ENCODE measurements around the gene LBP. TPM values are rescaled to one million over a fixed set of nuclear protein-coding genes. Genes with fewer than 3 reads are reported as not detected.

Gene LBP
- total RNA-seq, 1 experiment from 2014 or later, result 0.37 TPM

GRCh38 chr20:38316341-38316740, 29.9 kb upstream of the LBP start:
- POLR2A ChIA-PET, result no interaction called here
- no peaks in the 10 kb centered on the region for H3K4me1 Mint-ChIP-seq
- no peaks in the 10 kb centered on the region for H3K9me3 Mint-ChIP-seq
- H3K4me3 Mint-ChIP-seq, result no peak overlapping the region
- DNase-seq (ENCODE audit: low spot score) (no peak), ATAC-seq (no peak)
- no peaks in the 10 kb centered on the region for H3K36me3 Mint-ChIP-seq
- H3K27ac Mint-ChIP-seq, result no peak overlapping the region
- peaks cover 4% of the 10 kb centered on the region for H3K27me3 Mint-ChIP-seq (ENCODE audit: low read depth)
- CTCF ChIA-PET, result interaction anchor here (1.0 to 4.7 kb wide), 3 partner anchors 12 to 95 kb away, joined by 3 to 14 read pairs (median 4); no protein-coding TSS in a partner anchor
- TF ChIP-seq ZSCAN18 (CRISPR knock-in tag; IDR thresholded peaks at IDR 0.05) (no peak), ZNF671 (CRISPR knock-in tag; IDR thresholded peaks at IDR 0.05) (no peak), GRHL2 (CRISPR knock-in tag; IDR thresholded peaks at IDR 0.05; ENCODE audit: insufficient replicate concordance, severe bottlenecking) (no peak), ZNF532 (CRISPR knock-in tag; IDR thresholded peaks at IDR 0.05; ENCODE audit: borderline replicate concordance) (no peak), KAT7 (CRISPR knock-in tag; IDR thresholded peaks at IDR 0.05; ENCODE audit: borderline replicate concordance) (no peak), ZBTB21 (CRISPR knock-in tag; IDR thresholded peaks at IDR 0.05; ENCODE audit: borderline replicate concordance) (no peak), CTCF (IDR thresholded peaks at IDR 0.05) (no peak), MLX (CRISPR knock-in tag; IDR thresholded peaks at IDR 0.05) (no peak), SMAD4 (CRISPR knock-in tag; IDR thresholded peaks at IDR 0.05) (no peak)

GRCh38 chr20:38317422-38317821, 28.9 kb upstream of the LBP start:
- Mint-ChIP-seq H3K36me3 (no peaks in the 10 kb centered on the region), H3K27me3 (ENCODE audit: low read depth) (peaks cover 2% of the 10 kb centered on the region), H3K4me3 (no peak overlapping the region), H3K4me1 (no peaks in the 10 kb centered on the region), H3K27ac (no peak overlapping the region), H3K9me3 (no peaks in the 10 kb centered on the region)
- no peak for TF ChIP-seq ZNF425 (CRISPR knock-in tag; conservative IDR thresholded peaks at IDR 0.05)
- no peak for TF ChIP-seq KAT7 (CRISPR knock-in tag; IDR thresholded peaks at IDR 0.05; ENCODE audit: borderline replicate concordance)
- TF ChIP-seq CREM (CRISPR knock-in tag; IDR thresholded peaks at IDR 0.05), result no peak
- no peak for TF ChIP-seq FOXK1 (CRISPR knock-in tag; IDR thresholded peaks at IDR 0.05)
- TF ChIP-seq NFYB (CRISPR knock-in tag; conservative IDR thresholded peaks at IDR 0.05; ENCODE audit: low read depth), result no peak
- no peak for TF ChIP-seq GTF2I (CRISPR knock-in tag; conservative IDR thresholded peaks at IDR 0.05)
- TF ChIP-seq PRRX2 (CRISPR knock-in tag; IDR thresholded peaks at IDR 0.05), result no peak
- no peak for TF ChIP-seq EMX1 (CRISPR knock-in tag; IDR thresholded peaks at IDR 0.05)
- TF ChIP-seq JUN (CRISPR knock-in tag; IDR thresholded peaks at IDR 0.05), result no peak
- TF ChIP-seq E2F1 (CRISPR knock-in tag; IDR thresholded peaks at IDR 0.05), result no peak
- TF ChIP-seq TEAD1 (CRISPR knock-in tag; IDR thresholded peaks at IDR 0.05), result no peak
- no peak for TF ChIP-seq SOX15 (CRISPR knock-in tag; IDR thresholded peaks at IDR 0.05)
- TF ChIP-seq IRF1 (CRISPR knock-in tag; IDR thresholded peaks at IDR 0.05), result no peak
- no peak for TF ChIP-seq ZNF671 (CRISPR knock-in tag; IDR thresholded peaks at IDR 0.05)
- TF ChIP-seq ZNF396 (CRISPR knock-in tag; IDR thresholded peaks at IDR 0.05; ENCODE audit: borderline replicate concordance), result no peak
- TF ChIP-seq ESRRA (CRISPR knock-in tag; IDR thresholded peaks at IDR 0.05; ENCODE audit: borderline replicate concordance), result no peak
- no peak for TF ChIP-seq MAX (CRISPR knock-in tag; IDR thresholded peaks at IDR 0.05)
- ChIA-PET CTCF (interaction anchor here (1.0 to 4.7 kb wide), 3 partner anchors 12 to 96 kb away, joined by 4 to 14 read pairs (median 11); no protein-coding TSS in a partner anchor), POLR2A (no interaction called here)
- DNase-seq (ENCODE audit: low spot score) (no peak), ATAC-seq (no peak)

All from WTC11 (cell line).